Mucosa of gallbladder (tissue), 1 donor: Measurements from ENCODE around the gene CTSA. TPM values are rescaled to one million over a fixed set of nuclear protein-coding genes. Genes with fewer than 3 reads are reported as not detected.
A peak's percentile ranks its signal among the peaks of the same experiment; 100 is the strongest.
"Not testable (repeated sequence)": the region's sequence is repeated elsewhere in the genome, so short reads cannot be mapped to it uniquely, and the experiment has no call there.

Experiments used
- DNase-seq: peaks from one replicate; pipeline ENCODE4 v3.0.0-alpha.2; 2020; ENCODE audit warnings: low spot score
- total RNA-seq: library from RNA; stranded (reverse); gene quantifications from one replicate; pipeline ENCODE4 v1.2.1, GENCODE V29; 2021
- donor health status: DM: no; HTN: no; CAD: no.

The CTSA gene
- total RNA-seq, 1 donor from 2014 or later, result 153 TPM

DNA sequence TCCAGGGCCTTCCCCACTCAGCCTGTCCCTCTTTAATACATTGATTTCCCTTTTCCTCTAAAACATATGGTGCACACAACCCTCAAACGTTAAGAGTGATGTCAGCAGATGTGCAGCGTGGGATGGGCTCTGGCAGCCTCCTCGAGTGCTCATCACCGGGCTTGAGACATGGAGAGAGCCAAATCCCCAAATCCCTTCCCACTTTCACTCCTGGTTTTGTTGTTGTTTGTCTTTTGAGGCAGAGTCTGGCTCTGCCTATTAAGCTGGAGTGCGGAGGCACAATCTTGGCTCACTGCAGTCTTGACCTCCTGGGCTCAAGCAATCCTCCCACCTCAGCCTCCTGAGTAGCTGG, 26.6 kb downstream of the CTSA start:
- DNase-seq, result no peak

DNA sequence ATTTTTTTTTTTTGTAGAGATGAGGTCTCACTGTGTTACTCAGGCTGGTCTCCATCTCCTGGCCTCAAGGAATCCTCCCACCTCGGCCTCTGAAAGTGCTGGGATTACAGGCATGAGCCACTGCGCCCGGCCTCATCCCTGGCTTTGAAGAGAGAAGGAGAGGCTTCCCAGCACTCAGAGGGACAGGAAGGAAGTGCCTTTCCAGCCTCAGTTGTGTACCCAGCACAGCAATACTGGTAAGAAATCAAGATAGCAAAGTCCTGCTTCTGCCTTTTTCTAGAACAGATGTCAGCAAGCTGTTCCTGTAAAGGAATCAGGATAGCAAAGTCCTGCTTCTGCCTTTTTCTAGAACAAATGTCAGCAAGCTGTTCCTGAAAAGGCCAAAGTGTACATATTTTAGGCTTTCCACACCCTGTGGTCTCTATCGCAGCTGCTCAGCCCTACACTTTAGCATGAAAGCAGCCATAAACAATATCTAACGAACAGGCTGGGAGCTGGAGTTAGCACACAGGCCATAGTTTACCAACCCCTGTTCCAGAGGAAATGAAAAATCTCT, 27.1 kb downstream of the CTSA start:
- no peak for DNase-seq

GRCh38 chr20:45918779-45919537, 27.8 kb downstream of the CTSA start:
- DNase-seq, result no peak

GRCh38 chr20:45919542-45920399, 28.6 kb downstream of the CTSA start:
- DNase-seq, result peak; percentile 73

- no peak for DNase-seq
Observed at GRCh38 chr20:45920462-45921336, 29.6 kb downstream of the CTSA start.

DNA sequence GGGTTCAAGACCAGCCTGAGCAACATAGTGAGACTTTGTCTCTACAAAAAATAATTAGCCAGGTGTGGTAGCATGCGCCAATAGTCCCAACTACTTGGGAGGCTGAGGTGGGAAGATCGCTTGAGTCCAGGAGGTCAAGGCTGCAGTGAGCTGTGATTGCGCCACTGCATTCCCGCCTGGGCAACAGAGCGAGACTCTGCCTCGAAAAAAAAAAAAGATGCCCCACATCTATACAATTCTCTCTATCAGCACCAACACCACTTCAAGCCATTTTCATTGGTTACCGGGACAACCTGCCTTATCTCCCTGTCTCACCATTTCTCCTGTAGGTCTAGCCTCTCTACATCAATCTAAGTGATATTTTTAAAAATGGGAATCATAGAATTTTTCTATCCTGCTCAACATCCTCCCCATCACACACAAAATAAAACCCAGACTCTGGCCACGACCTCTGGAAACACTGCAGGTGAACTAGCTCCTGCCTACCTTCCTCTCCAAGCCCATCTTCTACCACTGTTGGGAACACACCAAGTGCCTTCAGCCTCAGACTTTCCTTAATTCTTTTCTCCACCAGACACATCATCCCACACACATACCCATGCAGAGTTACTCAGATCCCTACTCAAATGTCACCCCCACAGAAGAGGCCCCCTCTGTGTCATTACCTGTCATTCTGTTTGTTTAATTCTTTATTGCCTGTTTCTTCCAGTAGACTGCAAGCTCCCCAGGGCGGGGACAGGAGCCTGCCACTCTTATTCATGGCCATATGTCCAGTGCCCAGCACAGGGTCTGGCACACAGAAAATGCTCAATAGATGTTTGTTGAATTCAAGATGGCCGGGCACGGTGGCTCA, 30.4 kb downstream of the CTSA start:
- DNase-seq, result no peak

DNA sequence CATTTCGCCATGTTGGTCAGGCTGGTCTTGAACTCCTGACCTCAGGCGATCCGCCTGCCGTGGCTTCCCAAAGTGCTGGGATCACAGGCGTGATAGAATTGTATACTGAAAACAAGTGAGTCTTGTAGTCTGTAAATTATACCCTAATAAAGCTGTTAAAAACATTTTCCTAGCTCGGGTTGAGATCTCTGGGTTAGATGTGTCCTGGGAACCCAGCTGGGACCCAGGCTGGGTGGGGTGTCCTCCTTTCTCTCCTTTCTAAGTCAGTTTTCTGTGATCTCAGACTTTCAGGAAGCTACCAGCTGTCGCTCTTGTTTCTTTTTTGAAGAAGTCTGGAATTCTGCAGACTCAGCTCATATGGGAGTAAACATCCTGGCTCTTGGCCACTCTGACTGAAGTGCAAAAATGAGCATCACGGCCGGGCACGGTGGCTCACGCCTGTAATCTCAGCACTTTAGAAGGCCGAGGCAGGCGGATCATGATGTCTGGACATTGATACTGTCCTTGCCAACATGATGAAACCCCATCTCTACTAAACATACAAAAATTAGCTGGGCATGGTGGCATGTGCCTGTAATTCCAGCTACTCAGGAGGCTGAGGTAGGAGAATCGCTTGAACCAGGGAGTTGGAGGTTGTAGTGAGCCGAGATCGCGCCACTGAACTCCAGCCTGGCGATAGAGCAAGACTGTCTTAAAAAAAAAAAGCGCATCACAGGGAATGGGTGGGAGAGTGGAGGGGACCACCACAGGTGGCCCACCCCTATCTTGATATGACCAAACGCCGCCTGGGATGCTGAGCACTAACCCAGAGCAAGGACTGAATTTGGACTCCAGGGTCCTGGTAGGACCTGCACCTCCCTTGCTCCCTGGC, 33.5 kb downstream of the CTSA start:
- DNase-seq, result peak; percentile 50

DNA sequence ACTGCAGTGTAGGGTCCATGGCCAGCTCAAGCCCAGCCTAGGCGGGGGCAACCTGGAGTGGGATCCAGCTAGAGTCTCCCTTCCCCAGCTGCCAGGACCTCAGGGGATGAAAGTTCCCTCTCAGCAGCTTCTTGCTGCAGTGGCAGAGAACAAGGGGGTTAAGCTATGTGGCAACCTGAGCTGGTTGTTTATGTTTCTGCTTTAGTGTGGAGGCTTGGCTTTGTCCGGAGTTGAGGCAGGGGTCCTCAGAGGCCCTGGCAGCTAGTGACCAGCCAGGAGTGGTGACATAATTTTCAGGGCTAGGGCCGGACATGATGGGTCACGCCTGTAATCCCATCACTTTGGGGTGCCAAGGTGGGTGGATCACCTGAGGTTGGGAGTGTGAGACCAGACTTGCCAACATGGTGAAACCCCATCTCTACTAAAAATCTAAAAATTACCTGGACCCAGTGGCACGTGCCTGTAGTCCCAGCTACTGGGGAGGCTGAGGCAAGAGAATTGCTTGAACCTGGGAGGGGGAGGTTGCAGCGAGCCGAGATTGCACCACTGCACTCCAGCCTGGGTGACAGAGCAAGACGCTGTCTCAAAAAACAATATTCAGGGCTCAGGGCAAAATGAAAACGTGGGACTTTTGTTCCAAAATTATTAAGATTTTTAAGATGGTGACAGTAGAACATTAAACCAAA, 34.8 kb downstream of the CTSA start:
- no peak for DNase-seq

DNA sequence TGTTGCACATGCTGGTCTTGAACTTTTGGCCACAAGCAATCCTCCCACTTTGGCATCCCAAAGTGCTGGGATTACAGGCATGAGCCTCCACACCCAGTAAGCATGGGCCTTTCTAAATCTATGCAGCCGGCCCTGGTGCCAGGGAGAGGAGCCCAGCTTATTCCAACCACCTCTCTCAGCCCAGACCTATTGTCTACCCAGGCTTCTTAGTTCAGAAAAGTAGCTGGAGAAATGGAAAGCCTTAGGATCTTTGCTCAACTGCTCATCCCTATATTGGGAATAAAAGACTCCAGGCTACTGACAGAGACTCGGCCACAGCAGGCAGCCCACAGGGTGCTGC, 35.6 kb downstream of the CTSA start:
- no peak for DNase-seq

GRCh38 chr20:45927071-45927878, 36.1 kb downstream of the CTSA start:
- no peak for DNase-seq

DNA sequence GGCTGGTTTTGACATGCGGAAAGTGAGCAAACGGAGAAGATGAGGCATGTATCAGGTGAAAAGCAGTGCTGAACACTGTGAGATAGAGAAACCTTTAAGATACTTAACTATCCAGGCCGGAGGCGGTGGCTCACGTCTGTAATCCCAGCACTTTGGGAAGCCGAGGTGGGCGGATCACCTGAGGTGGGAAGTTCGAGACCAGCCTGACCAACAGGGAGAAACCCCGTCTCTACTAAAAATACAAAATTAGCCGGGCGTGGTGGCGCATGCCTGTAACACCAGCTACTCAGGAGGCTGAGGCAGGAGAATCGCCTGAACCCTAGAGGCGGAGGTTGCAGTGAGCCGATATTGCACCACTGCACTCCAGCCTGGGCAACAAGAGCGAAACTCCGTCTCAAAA, 40.5 kb downstream of the CTSA start:
- DNase-seq, result not testable (repeated sequence)

DNA sequence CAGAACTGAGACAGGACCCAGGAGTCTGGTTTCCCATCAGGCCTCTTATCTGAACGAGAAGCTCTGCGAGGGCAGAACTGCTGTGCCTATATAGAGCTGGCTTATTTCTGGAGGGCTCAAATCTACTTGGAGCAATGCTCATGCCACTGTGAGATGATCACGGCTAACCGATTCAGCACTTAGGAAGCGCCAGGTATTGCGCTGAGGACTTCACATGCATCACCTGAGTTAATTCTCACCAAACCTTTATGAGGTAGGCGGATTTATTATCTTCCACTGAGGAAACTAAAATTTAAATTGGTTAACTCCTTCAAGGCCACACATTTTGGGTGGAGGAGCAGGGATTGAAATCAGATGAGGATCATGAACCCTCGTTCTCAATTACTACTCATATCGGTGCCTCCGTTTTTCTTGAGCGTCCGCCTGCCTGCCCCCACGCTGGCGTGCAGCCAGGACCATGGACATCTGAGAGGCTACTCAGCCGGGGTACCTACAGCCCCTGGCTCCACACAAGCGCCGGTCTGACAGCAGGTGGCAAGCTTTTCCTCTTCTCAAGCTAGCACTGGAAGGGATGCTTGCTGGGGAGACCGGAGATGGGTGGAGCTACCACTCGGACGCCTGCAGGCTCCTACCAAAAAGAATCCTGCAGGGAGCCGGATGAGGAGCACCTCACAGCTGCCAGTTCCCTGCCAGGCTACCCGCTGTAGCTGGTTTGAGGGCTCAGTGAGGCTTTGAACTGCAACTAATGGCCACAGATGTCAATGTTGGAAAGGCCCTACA, 42.3 kb downstream of the CTSA start:
- DNase-seq, result peak; percentile 66

GRCh38 chr20:45934046-45934585, 43.0 kb downstream of the CTSA start:
- DNase-seq, result no peak

GRCh38 chr20:45934586-45935415, 43.7 kb downstream of the CTSA start, which contains the start of gene PCIF1:
TSS of gene PCIF1 (plus strand) at chr20:45934683. CDS start at chr20:45939000, 4,317 bp downstream.
- peak; percentile 99 for DNase-seq

DNA sequence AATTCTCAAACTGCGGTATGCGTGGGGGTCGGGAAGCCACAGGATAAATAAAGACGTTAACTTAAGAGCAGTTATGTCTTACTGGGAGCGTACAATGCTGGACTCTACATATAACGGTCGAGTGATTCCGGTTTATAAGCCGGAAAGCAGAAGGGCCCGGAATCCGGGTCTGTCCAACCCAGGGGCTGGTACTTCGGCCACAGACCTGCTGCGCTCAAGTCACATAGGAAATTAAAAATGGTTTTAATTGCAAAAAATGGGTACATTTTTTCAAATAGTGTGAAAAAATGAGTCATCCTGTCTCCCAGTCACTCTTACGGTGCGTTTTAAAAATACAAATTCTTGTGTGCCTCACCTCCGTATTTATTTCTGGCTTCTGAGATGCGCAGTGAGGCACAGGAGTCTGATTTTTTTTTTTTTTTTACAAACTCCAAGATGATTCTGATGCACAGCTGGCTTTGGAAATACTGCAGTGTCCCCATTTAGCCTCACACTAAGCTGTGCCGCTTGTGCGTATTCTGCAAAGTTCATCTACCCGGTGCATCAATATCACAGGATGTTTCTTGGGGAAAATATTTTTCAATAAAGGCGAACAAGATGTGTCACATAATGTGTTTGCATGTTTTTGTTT, 44.4 kb downstream of the CTSA start:
- DNase-seq, result no peak

DNA sequence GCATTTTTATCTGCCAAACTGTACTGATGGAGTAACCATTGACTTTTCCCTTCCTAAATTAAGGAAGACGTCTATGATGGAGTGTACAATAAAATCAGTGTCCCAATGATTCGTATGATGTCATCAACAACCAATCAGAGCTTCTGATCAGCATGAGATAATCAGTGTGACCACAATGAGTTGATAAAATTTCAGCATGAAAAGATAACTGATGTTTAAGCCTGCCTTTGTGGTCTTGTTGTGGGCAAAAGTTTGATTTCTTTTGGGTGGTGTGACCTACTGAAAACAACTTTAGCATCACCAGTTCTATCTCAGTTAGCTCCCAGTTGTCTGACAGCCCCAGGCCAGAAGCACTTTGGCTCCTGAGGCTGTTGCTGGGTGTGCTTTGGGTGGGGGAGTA, 46.6 kb downstream of the CTSA start:
- DNase-seq, result no peak
